ENCODE measurements around the gene GPC5. TPM values are rescaled to one million over a fixed set of nuclear protein-coding genes. Genes with fewer than 3 reads are reported as not detected.

Gene GPC5
- total and polyA plus RNA-seq, 3 donors from 2014 or later: 11.5 to 81.8 (median 52.1) TPM

- Histone ChIP-seq H3K27ac (no peak overlapping the region), H3K9me3 (no peaks in the 10 kb centered on the region), H3K27me3 (no peaks in the 10 kb centered on the region), H3K4me3 (no peak overlapping the region), H3K4me1 (no peaks in the 10 kb centered on the region), H3K36me3 (ENCODE audit: low read depth, missing control alignments) (no peaks in the 10 kb centered on the region)
- DNase-seq: no peak
- intact Hi-C loops (cut with DNase I; ENCODE audit: low total_unique reads): no loop called here
- TF ChIP-seq POLR2A (IDR thresholded peaks at IDR 0.05) (no peak), CTCF (IDR thresholded peaks at IDR 0.05) (no peak)
- 80 to 83% methylated on average over 4 of the region's 4 CpGs for WGBS, 2 donors
Observed at GRCh38 chr13:92626274-92626673, 1227.9 kb downstream of the GPC5 start.

- 69 to 72% methylated on average over 5 of the region's 5 CpGs for WGBS, 2 donors
- no peak for DNase-seq
- Histone ChIP-seq H3K9me3 (no peaks in the 10 kb centered on the region), H3K4me1 (no peaks in the 10 kb centered on the region), H3K27ac (no peak overlapping the region), H3K27me3 (no peaks in the 10 kb centered on the region), H3K36me3 (ENCODE audit: low read depth, missing control alignments) (no peaks in the 10 kb centered on the region), H3K4me3 (no peak overlapping the region)
- intact Hi-C loops (cut with DNase I; ENCODE audit: low total_unique reads): no loop called here
- TF ChIP-seq POLR2A (IDR thresholded peaks at IDR 0.05) (no peak), CTCF (IDR thresholded peaks at IDR 0.05) (no peak)
Observed at GRCh38 chr13:92640936-92641335, 1242.5 kb downstream of the GPC5 start.

- TF ChIP-seq CTCF (IDR thresholded peaks at IDR 0.05) (no peak), POLR2A (IDR thresholded peaks at IDR 0.05) (no peak)
- no peak overlapping the region for H3K4me3 ChIP-seq
Observed at GRCh38 chr13:92649140-92649813, 1250.9 kb downstream of the GPC5 start.

GRCh38 chr13:92656103-92656502 lies 1257.7 kb downstream of the GPC5 start:
- TF ChIP-seq POLR2A (IDR thresholded peaks at IDR 0.05): no peak
- TF ChIP-seq CTCF (IDR thresholded peaks at IDR 0.05): no peak
- 88 to 90% methylated on average over 1 of the region's 1 CpG for WGBS, 2 donors
- Histone ChIP-seq H3K27ac (no peak overlapping the region), H3K27me3 (no peaks in the 10 kb centered on the region), H3K4me1 (no peaks in the 10 kb centered on the region), H3K4me3 (no peak overlapping the region), H3K36me3 (ENCODE audit: low read depth, missing control alignments) (no peaks in the 10 kb centered on the region), H3K9me3 (no peaks in the 10 kb centered on the region)
- intact Hi-C loops (cut with DNase I; ENCODE audit: low total_unique reads): no loop called here
- no peak for DNase-seq

More at GRCh38 chr13:92649140-92649813, 1250.9 kb downstream of the GPC5 start:
- Histone ChIP-seq H3K9me3 (no peaks in the 10 kb centered on the region), H3K4me1 (no peaks in the 10 kb centered on the region), H3K27me3 (no peaks in the 10 kb centered on the region), H3K27ac (no peak overlapping the region), H3K36me3 (ENCODE audit: low read depth, missing control alignments) (no peaks in the 10 kb centered on the region)
- intact Hi-C loops (cut with DNase I; ENCODE audit: low total_unique reads): no loop called here
- no peak for DNase-seq

- Histone ChIP-seq H3K9me3 (no peaks in the 10 kb centered on the region), H3K27me3 (no peaks in the 10 kb centered on the region), H3K27ac (no peak overlapping the region), H3K4me3 (no peak overlapping the region), H3K36me3 (ENCODE audit: low read depth, missing control alignments) (no peaks in the 10 kb centered on the region), H3K4me1 (no peaks in the 10 kb centered on the region)
- DNase-seq: no peak
- TF ChIP-seq CTCF (IDR thresholded peaks at IDR 0.05): no peak
- intact Hi-C loops (cut with DNase I; ENCODE audit: low total_unique reads): no loop called here
- WGBS, 2 donors: 92 to 95% methylated on average over 7 of the region's 7 CpGs
Observed at GRCh38 chr13:92656648-92657047, 1258.2 kb downstream of the GPC5 start.

Data from testis (tissue), 3 donors.